Natural killer cell treated with Interleukin-12 subunit alpha and Interleukin-12 subunit beta and Interleukin-15 and Interleukin-18, amount 100 ng/mL, for 72 hours (primary cell): Measurements from ENCODE around the gene HES7. TPM values are rescaled to one million over a fixed set of nuclear protein-coding genes. Genes with fewer than 3 reads are reported as not detected.

ENCODE experiments used
- ATAC-seq, 2 donors: fragments of 150-1000 bp; cut with Tn5 transposase in 1 of 2; sonication (Bioruptor Pico), chemical (Tn5 transposase) in 1 of 2; 2 replicates each; pipeline ENCODE4 v1.10.0; 2021
- DNase-seq: peaks from one replicate; pipeline ENCODE4 v3.0.0; 2022; ENCODE audit warnings: low spot score
- H3K27ac Mint-ChIP-seq, 2 donors: 1 replicate in 1 of 2; 2 replicates in 1 of 2; pipeline ENCODE4 v1.8.0; 2022; ENCODE audit warnings: mixed read lengths in 2 of 2, mild to moderate bottlenecking in 1 of 2, moderate library complexity in 1 of 2
- H3K27me3 Mint-ChIP-seq, 2 donors: 1 replicate in 1 of 2; 2 replicates in 1 of 2; pipeline ENCODE4 v1.8.0; 2022; ENCODE audit warnings: mixed read lengths in 2 of 2
- H3K36me3 Mint-ChIP-seq: one replicate; pipeline ENCODE4 v1.8.0; 2022; ENCODE audit warnings: mixed read lengths
- H3K4me1 Mint-ChIP-seq, 2 donors: 1 replicate in 1 of 2; 2 replicates in 1 of 2; pipeline ENCODE4 v1.8.0; 2022; ENCODE audit warnings: low read depth in 2 of 2, mixed read lengths in 2 of 2, mild to moderate bottlenecking in 1 of 2
- H3K4me3 Mint-ChIP-seq: one replicate; pipeline ENCODE4 v1.8.0; 2022; ENCODE audit warnings: mixed read lengths
- H3K9me3 Mint-ChIP-seq: 2 replicates; pipeline ENCODE4 v1.8.0; 2022; ENCODE audit warnings: mixed read lengths
- total RNA-seq, 2 donors: library from RNA; stranded (reverse); gene quantifications; one replicate each; pipeline ENCODE4 v1.2.3, GENCODE V29; 2022

HES7 gene
- total RNA-seq, 2 donors from 2014 or later: not detected

- Mint-ChIP-seq H3K9me3 (no peaks in the 10 kb centered on the region), H3K27me3 (no peaks in the 10 kb centered on the region), H3K36me3 (peaks cover 8% of the 10 kb centered on the region), H3K4me3 (peak overlapping the region; percentile 85), H3K27ac (peak overlapping the region; percentile 43 to 85), H3K4me1 (peaks cover 51 to 54% of the 10 kb centered on the region in 2 donors)
- DNase-seq (no peak), ATAC-seq (no peak)
These were observed 36.3 kb upstream of the HES7 start for GRCh38 chr17:8160224-8160577.

DNA sequence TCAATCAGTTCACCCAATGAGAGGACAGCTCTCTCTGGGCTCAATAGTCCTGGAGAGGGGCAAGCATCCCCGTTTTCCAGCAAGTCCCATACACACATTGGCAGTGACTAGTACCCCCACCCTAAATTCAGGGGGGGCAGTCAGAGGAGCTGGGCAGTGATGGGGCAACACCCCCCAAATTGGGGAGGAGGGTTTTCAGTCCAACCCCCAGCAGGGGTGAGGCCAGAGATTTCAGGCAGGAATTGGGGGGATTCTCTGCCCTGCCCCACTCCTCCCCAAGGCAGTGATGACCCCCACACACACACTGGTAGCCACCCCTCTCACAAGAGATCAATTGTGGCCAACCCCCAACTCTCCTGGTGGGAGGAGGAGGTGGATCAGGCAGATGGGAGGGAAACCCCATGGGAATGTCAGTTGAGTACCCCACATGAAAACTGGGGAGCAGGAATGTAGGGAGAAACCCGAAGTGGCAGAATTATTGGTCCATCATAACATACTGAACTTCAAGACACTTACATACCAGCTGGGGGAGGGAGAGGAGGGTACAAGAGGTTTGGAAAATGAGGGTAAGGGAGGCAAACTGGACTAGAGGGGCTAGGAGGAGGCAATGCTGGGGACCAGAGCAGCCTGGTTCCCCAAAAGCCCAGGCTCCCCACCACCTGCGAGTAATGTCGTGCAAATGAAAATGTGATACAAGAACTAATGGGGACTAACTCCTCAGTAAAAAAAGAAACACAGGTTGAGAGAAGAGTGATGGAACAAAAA, 35.7 kb upstream of the HES7 start:
- peaks cover 8% of the 10 kb centered on the region for H3K36me3 Mint-ChIP-seq
- H3K9me3 Mint-ChIP-seq: no peaks in the 10 kb centered on the region
- no peak for ATAC-seq
- no peaks in the 10 kb centered on the region for H3K27me3 Mint-ChIP-seq
- H3K4me3 Mint-ChIP-seq: peak overlapping the region; percentile 85
- DNase-seq: no peak
- peak overlapping the region; percentile 43 to 85 for H3K27ac Mint-ChIP-seq
- peaks cover 46 to 50% of the 10 kb centered on the region in 2 donors for H3K4me1 Mint-ChIP-seq

DNA sequence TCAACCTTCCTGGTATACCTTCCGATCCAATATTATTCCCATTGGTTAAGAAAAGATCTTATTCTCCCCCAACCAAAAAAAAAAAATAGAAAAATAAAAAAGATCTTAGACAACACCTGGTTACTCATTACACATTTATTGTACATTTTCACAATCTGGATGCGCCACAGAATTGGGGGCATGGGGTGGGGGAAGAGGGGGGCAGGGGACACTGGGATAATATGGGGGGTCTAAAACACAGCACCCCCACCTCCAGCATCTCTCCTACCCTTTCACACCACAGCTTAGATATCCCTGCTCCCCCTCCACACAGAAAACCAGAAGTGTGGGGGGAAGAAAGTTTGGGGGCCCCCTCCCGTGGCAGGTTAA, 35.1 kb upstream of the HES7 start:
- Mint-ChIP-seq H3K4me1 (peaks cover 44% of the 10 kb centered on the region in 2 donors), H3K27ac (peak overlapping the region; percentile 70 to 85), H3K9me3 (no peaks in the 10 kb centered on the region), H3K36me3 (peaks cover 8% of the 10 kb centered on the region), H3K27me3 (no peaks in the 10 kb centered on the region), H3K4me3 (peak overlapping the region; percentile 61)
- ATAC-seq (no peak), DNase-seq (no peak)

- Mint-ChIP-seq H3K27ac (peak overlapping the region; percentile 70 to 85), H3K9me3 (no peaks in the 10 kb centered on the region), H3K4me1 (peaks cover 38 to 45% of the 10 kb centered on the region in 2 donors), H3K27me3 (no peaks in the 10 kb centered on the region), H3K36me3 (peaks cover 8% of the 10 kb centered on the region), H3K4me3 (peak overlapping the region; percentile 61)
- DNase-seq: peak; percentile 92
- peak in 1 of 2 donors; percentile 21 for ATAC-seq
These were observed 34.5 kb upstream of the HES7 start for GRCh38 chr17:8158267-8159031.

GRCh38 chr17:8156246-8156992, 32.5 kb upstream of the HES7 start:
- peak; percentile 92 for ATAC-seq
- H3K36me3 Mint-ChIP-seq: peaks cover 8% of the 10 kb centered on the region
- peaks cover 34 to 56% of the 10 kb centered on the region in 2 donors for H3K4me1 Mint-ChIP-seq

GRCh38 chr17:8155996-8156245, 32.0 kb upstream of the HES7 start:
- ATAC-seq: no peak

More at GRCh38 chr17:8156246-8156992, 32.5 kb upstream of the HES7 start:
- no peaks in the 10 kb centered on the region for H3K9me3 Mint-ChIP-seq
- peak; percentile 100 for DNase-seq
- no peak overlapping the region for H3K27ac Mint-ChIP-seq
- H3K4me3 Mint-ChIP-seq: no peak overlapping the region
- H3K27me3 Mint-ChIP-seq: no peaks in the 10 kb centered on the region

GRCh38 chr17:8155231-8155995, 31.5 kb upstream of the HES7 start:
- Mint-ChIP-seq H3K27me3 (no peaks in the 10 kb centered on the region), H3K9me3 (no peaks in the 10 kb centered on the region), H3K4me3 (no peak overlapping the region), H3K27ac (no peak overlapping the region), H3K36me3 (peaks cover 6% of the 10 kb centered on the region), H3K4me1 (peaks cover 26 to 50% of the 10 kb centered on the region in 2 donors)
- no peak for ATAC-seq
- DNase-seq: no peak

More at GRCh38 chr17:8155996-8156245, 32.0 kb upstream of the HES7 start:
- peaks cover 8% of the 10 kb centered on the region for H3K36me3 Mint-ChIP-seq
- H3K27ac Mint-ChIP-seq: no peak overlapping the region
- DNase-seq: no peak
- peaks cover 31 to 53% of the 10 kb centered on the region in 2 donors for H3K4me1 Mint-ChIP-seq
- H3K9me3 Mint-ChIP-seq: no peaks in the 10 kb centered on the region
- H3K27me3 Mint-ChIP-seq: no peaks in the 10 kb centered on the region
- H3K4me3 Mint-ChIP-seq: no peak overlapping the region

DNA sequence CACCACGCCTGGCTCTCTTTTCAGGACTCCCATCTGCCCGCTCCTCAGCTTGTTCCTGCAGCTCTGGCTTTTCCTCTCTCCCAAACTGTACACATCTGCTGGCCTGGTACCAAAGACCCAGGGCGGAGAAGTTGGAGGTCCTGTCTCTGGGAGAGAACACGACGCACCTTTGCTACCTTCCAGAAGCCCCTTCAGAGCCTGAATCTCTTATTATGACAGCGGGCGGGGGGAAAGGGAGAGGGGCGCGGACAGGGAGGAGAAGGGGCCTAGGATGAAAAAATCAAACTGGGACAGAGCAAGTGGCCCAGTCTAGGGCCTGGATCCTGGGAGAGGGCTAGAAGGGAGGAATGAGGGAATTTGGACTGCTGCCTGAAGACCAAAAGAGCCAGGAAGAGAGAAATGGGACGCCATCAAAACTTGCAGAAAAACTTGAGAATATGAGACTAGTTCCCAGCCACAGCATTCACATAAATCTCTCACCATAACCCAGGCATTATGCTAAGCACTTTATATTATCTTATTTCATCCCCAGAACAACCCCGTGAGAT, 30.8 kb upstream of the HES7 start:
- Mint-ChIP-seq H3K4me3 (no peak overlapping the region), H3K36me3 (no peaks in the 10 kb centered on the region), H3K9me3 (no peaks in the 10 kb centered on the region), H3K27ac (no peak overlapping the region), H3K27me3 (no peaks in the 10 kb centered on the region), H3K4me1 (peaks cover 19 to 46% of the 10 kb centered on the region in 2 donors)
- ATAC-seq: no peak
- no peak for DNase-seq

DNA sequence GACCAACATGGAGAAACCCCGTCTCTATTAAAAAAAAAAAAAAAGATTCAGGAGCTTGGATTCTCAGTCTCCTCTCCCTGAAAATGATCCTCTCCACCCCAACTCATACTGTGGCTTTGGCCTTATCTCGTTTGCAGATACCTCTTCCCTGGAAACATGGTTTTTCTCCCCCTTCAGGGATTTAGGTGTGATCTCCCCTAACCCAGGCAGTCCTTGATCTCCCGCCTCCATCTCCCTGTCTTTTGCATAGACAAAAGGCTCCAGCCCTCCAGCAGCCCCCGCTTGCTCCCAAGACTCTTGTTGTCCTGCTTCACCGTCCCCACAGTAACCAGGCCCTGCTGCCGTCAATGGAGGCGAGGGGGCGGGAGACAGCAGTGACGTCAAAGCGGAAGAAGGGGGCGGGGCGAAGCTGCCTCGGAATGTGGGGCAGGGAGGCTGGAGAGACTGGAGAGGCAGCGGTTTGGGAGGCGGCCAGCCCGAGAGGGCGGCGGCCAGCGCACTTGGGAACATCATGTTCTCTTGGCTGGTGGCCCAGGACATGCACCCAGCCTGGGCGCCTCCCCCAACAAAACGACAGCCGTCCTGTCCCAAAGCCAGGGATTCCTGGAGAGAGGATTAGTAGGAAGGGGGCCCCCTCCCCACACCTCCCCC, 30.2 kb upstream of the HES7 start:
- no peak overlapping the region for H3K4me3 Mint-ChIP-seq
- no peaks in the 10 kb centered on the region for H3K9me3 Mint-ChIP-seq
- H3K4me1 Mint-ChIP-seq: peaks cover 15 to 40% of the 10 kb centered on the region in 2 donors
- ATAC-seq (no peak), DNase-seq (peak; percentile 83)
- no peaks in the 10 kb centered on the region for H3K27me3 Mint-ChIP-seq
- H3K27ac Mint-ChIP-seq: no peak overlapping the region
- H3K36me3 Mint-ChIP-seq: no peaks in the 10 kb centered on the region

DNA sequence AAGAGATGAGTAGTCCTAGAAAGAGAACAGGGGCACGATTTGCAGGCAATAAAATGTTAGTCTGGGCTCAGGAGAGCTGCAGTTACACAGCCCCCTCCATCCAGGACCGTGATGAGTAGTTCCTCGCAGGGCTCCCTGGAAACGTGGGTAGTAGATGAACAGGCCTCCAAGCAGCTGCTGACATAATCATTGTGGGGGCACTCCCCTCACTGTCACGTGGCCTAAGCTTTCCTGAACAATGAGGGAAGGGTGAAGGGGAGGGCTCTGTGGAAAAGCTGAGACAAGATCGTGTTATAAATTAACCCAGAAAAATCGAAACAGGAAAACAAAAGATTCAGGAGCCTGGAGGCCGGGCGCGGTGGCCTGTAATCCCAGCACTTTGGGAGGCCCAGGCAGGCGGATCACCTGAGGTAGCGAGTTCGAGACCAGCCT, 29.6 kb upstream of the HES7 start:
- peaks cover 10 to 36% of the 10 kb centered on the region in 2 donors for H3K4me1 Mint-ChIP-seq

GRCh38 chr17:8153031-8153451, 29.1 kb upstream of the HES7 start:
- no peaks in the 10 kb centered on the region for H3K36me3 Mint-ChIP-seq
- peaks cover 7 to 34% of the 10 kb centered on the region in 2 donors for H3K4me1 Mint-ChIP-seq
- H3K27me3 Mint-ChIP-seq: no peaks in the 10 kb centered on the region
- DNase-seq: no peak
- no peaks in the 10 kb centered on the region for H3K9me3 Mint-ChIP-seq
- no peak overlapping the region for H3K4me3 Mint-ChIP-seq
- no peak overlapping the region for H3K27ac Mint-ChIP-seq
- no peak for ATAC-seq

More for the DNA sequence above, 29.6 kb upstream of the HES7 start:
- H3K27me3 Mint-ChIP-seq: no peaks in the 10 kb centered on the region
- no peaks in the 10 kb centered on the region for H3K9me3 Mint-ChIP-seq
- ATAC-seq (no peak), DNase-seq (no peak)
- H3K36me3 Mint-ChIP-seq: no peaks in the 10 kb centered on the region
- no peak overlapping the region for H3K27ac Mint-ChIP-seq
- no peak overlapping the region for H3K4me3 Mint-ChIP-seq

DNA sequence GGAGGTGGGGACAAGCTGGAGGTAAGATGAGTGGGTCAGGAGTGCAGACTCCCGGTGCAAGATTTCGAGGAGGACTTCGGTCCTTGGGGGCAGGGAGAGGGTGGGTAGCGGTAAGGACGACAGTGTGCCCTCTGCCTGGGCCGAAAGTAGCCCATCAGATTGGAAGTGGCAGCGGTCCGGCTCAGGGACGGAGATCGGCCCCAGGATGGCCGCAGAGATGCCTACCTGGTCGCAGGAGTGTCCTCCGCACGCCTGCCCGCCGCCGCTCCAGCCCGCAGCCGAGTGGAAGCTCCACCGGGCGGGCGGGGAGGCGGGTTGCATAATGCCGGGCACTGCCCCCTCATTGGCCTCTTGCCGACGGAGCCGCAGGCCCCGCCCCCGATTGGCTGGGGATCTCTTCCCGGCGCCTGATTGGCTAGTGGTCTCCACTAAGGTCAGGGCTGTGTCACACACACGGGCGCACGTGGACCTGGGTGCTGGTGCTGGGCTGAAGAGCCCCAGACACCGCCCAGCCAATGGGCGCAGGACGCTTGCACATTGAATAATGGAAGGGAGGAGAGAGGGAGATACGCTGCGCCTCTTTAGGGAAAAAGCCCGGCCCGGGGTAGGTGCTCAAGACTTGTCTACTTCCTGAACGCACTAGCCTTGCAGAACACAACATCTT, 28.3 kb upstream of the HES7 start, which contains the start of gene PER1:
Gene PER1 (minus strand): TSS at position 293 of the 664 bp plus-strand sequence. CDS start 1,698 bp downstream, outside the sequence.
- peaks cover 7 to 34% of the 10 kb centered on the region in 2 donors for H3K4me1 Mint-ChIP-seq
- H3K9me3 Mint-ChIP-seq: no peaks in the 10 kb centered on the region
- peak within 1 kb of the TSS in 1 of 2 donors; percentile 89 for H3K27ac Mint-ChIP-seq
- DNase-seq (peak; percentile 94), ATAC-seq (peak; percentile 55 to 63)
- H3K36me3 Mint-ChIP-seq: no peaks in the 10 kb centered on the region
- H3K4me3 Mint-ChIP-seq: no peak within 1 kb of the TSS
- H3K27me3 Mint-ChIP-seq: no peaks in the 10 kb centered on the region
